SK-N-MC (cell line): Measurements from ENCODE around the gene FLNC.
A peak's percentile ranks its signal among the peaks of the same experiment; 100 is the strongest.

ENCODE experiments used
- DNase-seq: peaks from one replicate; pipeline ENCODE4 v3.0.0-alpha.2; 2011; ENCODE audit warnings: low read depth, low spot score
- H3K27ac ChIP-seq: fragments of 200-600 bp; sonication (generic); 2 replicates; pipeline ENCODE4 v1.5.1; 2016; ENCODE audit warnings: mixed run types
- H3K36me3 ChIP-seq: fragments of 200-600 bp; sonication (generic); 2 replicates; pipeline ENCODE4 v1.6.1; 2017; ENCODE audit warnings: antibody characterized with exemption, low read length, mixed read lengths; ENCODE audit not compliant: insufficient read depth
- H3K4me3 ChIP-seq: fragments of 200-600 bp; sonication (generic); 2 replicates; pipeline ENCODE4 v1.5.1; 2016
- H3K9ac ChIP-seq: fragments of 200-600 bp; sonication (generic); 2 replicates; pipeline ENCODE4 v1.8.0; 2017; ENCODE audit warnings: mixed run types, mixed read lengths; ENCODE audit not compliant: insufficient read length
- H3K9me3 ChIP-seq: fragments of 200-600 bp; sonication (generic); 2 replicates; pipeline ENCODE4 v1.6.1; 2017; ENCODE audit warnings: low read depth, mild to moderate bottlenecking, antibody characterized with exemption, low read length, moderate library complexity, mixed read lengths
- EZH2 ChIP-seq: fragments of 200-600 bp; sonication (generic); IDR thresholded peaks from one replicate; pipeline ENCODE4 v1.6.1; 2017; ENCODE audit warnings: antibody characterized with exemption
- FOXP2 ChIP-seq: optimal IDR thresholded peaks from 2 replicates; pipeline ENCODE3; 2011; ENCODE audit warnings: mild to moderate bottlenecking, moderate library complexity; ENCODE audit not compliant: insufficient read depth; ENCODE audit errors: extremely low read length, control extremely low read depth
- POLR2AphosphoS5 ChIP-seq: IDR thresholded peaks from 2 replicates; pipeline ENCODE4 v1.6.1; 2012; ENCODE audit warnings: mild to moderate bottlenecking, low read depth, low read length, borderline replicate concordance

FLNC gene

GRCh38 chr7:128860158-128861073 is 30.2 kb downstream of the FLNC start:
- TF ChIP-seq FOXP2 (no peak), EZH2 (no peak), POLR2AphosphoS5 (no peak)
- H3K9ac ChIP-seq: no peak overlapping the region
- no peak overlapping the region for H3K27ac ChIP-seq
- H3K4me3 ChIP-seq: no peak overlapping the region
- H3K36me3 ChIP-seq: peaks cover 4% of the 10 kb centered on the region; the same call in 1 of the 2 replicates
- no peaks in the 10 kb centered on the region for H3K9me3 ChIP-seq
- no peak for DNase-seq

- H3K9ac ChIP-seq: peak overlapping the region; percentile 76
- peak overlapping the region; percentile 97 for H3K4me3 ChIP-seq
- no peaks in the 10 kb centered on the region; the same call in 1 of the 2 replicates for H3K36me3 ChIP-seq
- no peak for DNase-seq
- no peaks in the 10 kb centered on the region for H3K9me3 ChIP-seq
- TF ChIP-seq POLR2AphosphoS5: no peak
- TF ChIP-seq FOXP2: no peak
- no peak for TF ChIP-seq EZH2
- H3K27ac ChIP-seq: peak overlapping the region; percentile 69; the same call in 1 of the 2 replicates
Observed at GRCh38 chr7:128861957-128862570, 31.9 kb downstream of the FLNC start.

- Histone ChIP-seq H3K9me3 (no peaks in the 10 kb centered on the region), H3K36me3 (no peaks in the 10 kb centered on the region; the same call in 1 of the 2 replicates), H3K4me3 (peak within 1 kb of the TSS; percentile 97), H3K27ac (peak within 1 kb of the TSS; percentile 69; the same call in 1 of the 2 replicates), H3K9ac (peak within 1 kb of the TSS; percentile 80)
- peak; percentile 94 for DNase-seq
- TF ChIP-seq EZH2: no peak
- TF ChIP-seq POLR2AphosphoS5: peak; percentile 96
Observed at GRCh38 chr7:128862571-128863432, 32.6 kb downstream of the FLNC start, which contains the start of gene ATP6V1F. Gene ATP6V1F, plus strand, starts transcription at chr7:128862856. Its CDS starts 49 bp downstream, at chr7:128862905.

- peak overlapping the region; percentile 80 for H3K9ac ChIP-seq
- no peak for DNase-seq
- no peak overlapping the region for H3K27ac ChIP-seq
- no peaks in the 10 kb centered on the region for H3K9me3 ChIP-seq
- H3K4me3 ChIP-seq: peak overlapping the region; percentile 97
- TF ChIP-seq EZH2: no peak
- no peaks in the 10 kb centered on the region; the same call in 1 of the 2 replicates for H3K36me3 ChIP-seq
Observed at GRCh38 chr7:128863433-128863989, 33.3 kb downstream of the FLNC start.

GRCh38 chr7:128865303-128865702 is 35.1 kb downstream of the FLNC start:
- H3K9me3 ChIP-seq: no peaks in the 10 kb centered on the region
- TF ChIP-seq FOXP2: no peak
- TF ChIP-seq EZH2: no peak
- TF ChIP-seq POLR2AphosphoS5: no peak
- H3K27ac ChIP-seq: no peak overlapping the region
- DNase-seq: no peak
- no peak overlapping the region for H3K4me3 ChIP-seq
- H3K9ac ChIP-seq: no peak overlapping the region
- H3K36me3 ChIP-seq: no peaks in the 10 kb centered on the region; the same call in 1 of the 2 replicates

GRCh38 chr7:128865996-128866877 is 36.0 kb downstream of the FLNC start:
- no peaks in the 10 kb centered on the region for H3K9me3 ChIP-seq
- H3K4me3 ChIP-seq: no peak overlapping the region
- no peak for DNase-seq
- no peak overlapping the region for H3K9ac ChIP-seq
- H3K36me3 ChIP-seq: no peaks in the 10 kb centered on the region; the same call in 1 of the 2 replicates
- H3K27ac ChIP-seq: no peak overlapping the region
- TF ChIP-seq POLR2AphosphoS5: no peak
- no peak for TF ChIP-seq FOXP2
- TF ChIP-seq EZH2: no peak

GRCh38 chr7:128867241-128867640 is 37.0 kb downstream of the FLNC start:
- Histone ChIP-seq H3K9ac (no peak overlapping the region), H3K9me3 (no peaks in the 10 kb centered on the region), H3K36me3 (no peaks in the 10 kb centered on the region; the same call in 1 of the 2 replicates), H3K4me3 (no peak overlapping the region), H3K27ac (no peak overlapping the region)
- DNase-seq: no peak
- TF ChIP-seq FOXP2 (no peak), POLR2AphosphoS5 (no peak), EZH2 (no peak)
